ENCODE data around the gene UBL5.

DNA sequence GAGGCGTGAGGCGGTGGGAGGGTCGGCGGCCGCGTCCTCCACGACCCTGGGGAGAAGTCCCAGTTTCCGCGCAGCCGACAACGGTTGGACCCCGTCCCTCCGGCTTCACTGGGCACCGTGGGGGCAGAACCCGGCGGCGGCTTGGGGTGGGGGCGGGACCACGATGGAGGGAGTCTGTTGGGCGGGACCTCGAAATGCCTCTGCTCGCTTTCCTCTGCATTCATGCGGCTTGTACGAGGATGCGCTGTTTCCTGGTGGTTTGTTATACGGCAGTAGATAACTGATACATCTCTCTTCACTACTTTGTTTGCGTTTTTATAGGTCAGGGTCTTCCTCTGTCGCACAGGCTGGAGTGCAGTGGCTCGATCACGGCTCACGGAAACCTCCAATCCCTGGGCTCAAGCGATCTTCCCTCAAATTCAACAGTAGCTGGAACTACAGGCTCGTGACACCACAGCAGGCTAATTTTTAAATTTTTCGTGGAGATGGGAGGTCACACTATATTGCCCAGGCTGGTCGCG lies 34.6 kb upstream of the UBL5 start:
- no peak for TF ChIP-seq CTCF (IDR thresholded peaks at IDR 0.05; ENCODE audit: low read depth, low read length, poor library complexity, severe bottlenecking)
- TF ChIP-seq EZH2phosphoT487 (IDR thresholded peaks at IDR 0.05; ENCODE audit: borderline replicate concordance, low read length), result no peak

All from DOHH2 (cell line).